IMR-90 (cell line): Measurements from ENCODE around the gene DOCK4.

Experiments
- CEBPB ChIP-seq: IDR thresholded peaks from 2 replicates; pipeline ENCODE4 v1.6.1; 2012; ENCODE audit warnings: low read depth, low read length, improper control_type of control experiment
- CTCF ChIP-seq: conservative IDR thresholded peaks from 2 replicates; pipeline ENCODE4 v1.5.1; 2012; ENCODE audit warnings: mild to moderate bottlenecking, low read depth, low read length, improper control_type of control experiment
- MAZ ChIP-seq: IDR thresholded peaks from 2 replicates; pipeline ENCODE4 v1.6.1; 2012; ENCODE audit warnings: low read depth, mild to moderate bottlenecking, low read length, improper control_type of control experiment, moderate library complexity, borderline replicate concordance
- POLR2A ChIP-seq: IDR thresholded peaks from 2 replicates; pipeline ENCODE4 v1.6.1; 2012; ENCODE audit warnings: mild to moderate bottlenecking, low read depth, low read length
- RAD21 ChIP-seq: IDR thresholded peaks from 2 replicates; pipeline ENCODE4 v1.6.1; 2012; ENCODE audit warnings: low read length, improper control_type of control experiment
- SMC3 ChIP-seq: fragments of 150-350 bp; IDR thresholded peaks from 2 replicates; pipeline ENCODE4 v1.6.1; 2016; ENCODE audit warnings: low read depth, mild to moderate bottlenecking, antibody characterized with exemption, low read length, moderate library complexity
- TF ChIP-seq, protein P1 (sequence below): fragments of 150-350 bp; IDR thresholded peaks from 2 replicates; pipeline ENCODE4 v1.6.1; 2016; ENCODE audit warnings: low read depth, mild to moderate bottlenecking, low read length, moderate library complexity, borderline replicate concordance

DNA sequence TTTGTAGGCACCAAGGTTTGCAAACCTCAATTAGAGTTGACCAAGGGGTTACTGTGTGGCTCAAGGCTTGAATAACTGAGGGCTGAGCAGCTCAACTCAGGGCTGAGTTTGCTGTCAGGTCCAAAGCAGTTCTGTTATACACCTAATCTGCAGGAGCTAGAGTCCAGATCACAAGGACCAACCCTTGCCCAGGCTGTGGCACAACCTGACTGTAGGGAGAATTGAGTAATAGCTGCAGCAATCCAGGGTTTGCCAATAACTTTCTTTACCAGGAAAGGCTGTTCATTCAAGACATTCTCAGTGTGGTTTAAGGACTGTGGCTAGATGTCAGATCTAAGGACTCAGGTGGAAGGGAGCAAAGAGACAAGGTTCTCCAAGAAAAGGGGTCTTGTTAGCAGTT lies 528.4 kb downstream of the DOCK4 start:
- no peak for TF ChIP-seq CTCF
- no peak for TF ChIP-seq MAZ
- no peak for TF ChIP-seq POLR2A
- TF ChIP-seq CEBPB: no peak
- TF ChIP-seq SMC3: no peak
- no peak for TF ChIP-seq RAD21
- TF ChIP-seq, protein P1, sequence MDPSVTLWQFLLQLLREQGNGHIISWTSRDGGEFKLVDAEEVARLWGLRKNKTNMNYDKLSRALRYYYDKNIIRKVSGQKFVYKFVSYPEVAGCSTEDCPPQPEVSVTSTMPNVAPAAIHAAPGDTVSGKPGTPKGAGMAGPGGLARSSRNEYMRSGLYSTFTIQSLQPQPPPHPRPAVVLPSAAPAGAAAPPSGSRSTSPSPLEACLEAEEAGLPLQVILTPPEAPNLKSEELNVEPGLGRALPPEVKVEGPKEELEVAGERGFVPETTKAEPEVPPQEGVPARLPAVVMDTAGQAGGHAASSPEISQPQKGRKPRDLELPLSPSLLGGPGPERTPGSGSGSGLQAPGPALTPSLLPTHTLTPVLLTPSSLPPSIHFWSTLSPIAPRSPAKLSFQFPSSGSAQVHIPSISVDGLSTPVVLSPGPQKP: no peak
